Measurements from ENCODE around the gene BCL6B. TPM values are rescaled to one million over a fixed set of nuclear protein-coding genes. Genes with fewer than 3 reads are reported as not detected.

BCL6B gene
- total and polyA plus RNA-seq, 10 of the 15 experiments (the other 5 are each of a cell fraction or from before 2014, with no cell fraction given), result 0.06 to 0.85 (median 0.11) TPM; not detected in 1

DNA sequence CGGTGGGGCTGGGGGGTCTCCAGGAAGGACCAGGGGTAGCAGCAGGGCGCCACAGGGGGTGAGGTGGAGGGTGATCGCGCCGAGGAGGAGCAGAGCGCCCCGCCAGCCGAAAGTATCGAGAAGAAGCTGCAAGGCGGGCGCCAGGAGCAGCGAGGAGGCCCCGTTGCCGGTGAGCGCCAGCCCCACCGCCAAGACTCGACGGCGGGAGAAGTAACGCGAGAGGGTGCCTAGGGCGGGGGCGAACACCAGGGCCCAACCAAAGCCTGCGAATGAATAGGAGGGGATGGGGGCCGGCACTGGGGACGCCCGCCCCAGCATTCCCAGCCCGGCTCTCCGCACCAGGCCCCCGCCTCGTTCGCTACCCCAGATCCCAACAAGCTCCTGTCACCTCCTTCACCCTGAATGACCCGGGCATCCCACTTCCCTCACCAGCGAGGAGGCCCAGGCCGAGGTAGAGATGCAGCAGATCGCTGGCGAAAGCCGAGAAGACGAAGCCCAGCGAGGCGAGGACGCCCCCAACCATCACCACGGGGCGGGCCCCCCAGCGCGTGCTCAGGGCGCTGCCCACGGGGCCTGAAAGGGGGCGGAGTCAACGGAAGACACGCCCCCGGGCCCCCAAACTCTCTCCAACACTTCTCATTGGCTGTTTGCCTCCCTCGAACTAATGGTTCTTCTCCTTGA is 19.8 kb downstream of the BCL6B start:
- BruUV-seq (replicated peaks), result no TSS peak
- peak overlapping the region; percentile 82 for H3K4me2 ChIP-seq (ENCODE audit: control insufficient read depth, insufficient read depth)
- no peak overlapping the region for H3K27ac ChIP-seq (ENCODE audit: control insufficient read depth, insufficient read depth)
- FAIRE-seq (no peak), ATAC-seq (0 out of 3 replicates have a peak, but pooled peaks have one; percentile 7), DNase-seq (ENCODE audit: low read depth, low spot score) (no peak)
- RAD21 ChIA-PET (ENCODE audit: unreplicated experiment), result interaction anchor here (1.6 kb wide), 1 partner anchor 94 kb away, joined by 4 read pairs; no protein-coding TSS in a partner anchor
- H3K4me1 ChIP-seq (ENCODE audit: control insufficient read depth, insufficient read depth, low read length), result peaks cover 28% of the 10 kb centered on the region
- H3K9ac ChIP-seq (ENCODE audit: control insufficient read depth, insufficient read depth, low read length), result peak overlapping the region; percentile 58; the same call in 1 of the 2 replicates
- no peaks in the 10 kb centered on the region for H4K20me1 ChIP-seq (ENCODE audit: control insufficient read depth, insufficient read depth)
- H3K9me3 ChIP-seq (replicated peaks; ENCODE audit: control insufficient read depth, insufficient read depth, low read length), result no peaks in the 10 kb centered on the region
- H3K36me3 ChIP-seq (ENCODE audit: control insufficient read depth in 2 of 2, insufficient read depth in 2 of 2, low read length in 1 of 2), result no peaks in the 10 kb centered on the region; a peak in 1 of 4 replicates
- TF ChIP-seq POLR2AphosphoS2 (IDR thresholded peaks at IDR 0.05; ENCODE audit: low read depth, low read length) (0 out of 2 replicates have a peak, but pooled peaks have one; percentile 22), CHD1 (IDR thresholded peaks at IDR 0.05; ENCODE audit: low read depth, low read length) (no peak), BHLHE40 (IDR thresholded peaks at IDR 0.05; ENCODE audit: borderline replicate concordance in 1 of 2, low read depth in 2 of 2, low read length in 1 of 2) (peak in 1 of 2 experiments; percentile 47; a peak in 1 of 4 replicates), ETV6 (conservative IDR thresholded peaks at IDR 0.05 in 1 of 2, IDR thresholded peaks at IDR 0.05 in 1 of 2; ENCODE audit: borderline replicate concordance in 1 of 2, low read depth in 1 of 2) (no peak), EGR1 (IDR thresholded peaks at IDR 0.05; ENCODE audit: borderline replicate concordance in 1 of 2, low read depth in 2 of 2, low read length in 2 of 2) (peak in 1 of 2 experiments; percentile 23; a peak in 1 of 3 replicates), MTA2 (IDR thresholded peaks at IDR 0.05; ENCODE audit: low read depth) (no peak), CREM (IDR thresholded peaks at IDR 0.05; ENCODE audit: low read depth) (0 out of 2 replicates have a peak, but pooled peaks have one; percentile 5), POLR2A (IDR thresholded peaks at IDR 0.05; ENCODE audit: low read depth, low read length) (peak; percentile 59)
- no peaks in the 10 kb centered on the region for H3K79me2 ChIP-seq (ENCODE audit: control insufficient read depth, insufficient read depth, low read length)
- SMC1A ChIA-PET (ENCODE audit: uncharacterized antibody, unreplicated experiment), result no interaction called here
- POLR2A ChIA-PET, result interaction anchor here (0.5 kb wide), 1 partner anchor 23 kb away, joined by 4 read pairs; no protein-coding TSS in a partner anchor
- 11% methylated on average over 39 of the region's 53 CpGs for WGBS (ENCODE audit: insufficient coverage, insufficient replicate concordance, low lambda C conversion rate, missing lambda C conversion rate)
- in situ Hi-C loops (cut with MboI), result loop anchor here (5.0 to 25.0 kb wide), 2 partner anchors 255 to 520 kb away; partner anchors contain the start of genes SENP3 and TNFSF13
- peak overlapping the region; percentile 48 for H3K4me3 ChIP-seq
- H3K27me3 ChIP-seq (replicated peaks in 1 of 2; ENCODE audit: control insufficient read depth in 2 of 2, insufficient read depth in 2 of 2, low read length in 1 of 2), result peaks cover 0 to 2% of the 10 kb centered on the region in 2 experiments; a peak in 2 of 4 replicates
- peak overlapping the region; percentile 69 for H2AFZ ChIP-seq (ENCODE audit: control insufficient read depth, low read depth, low read length)
- intact Hi-C loops (cut with micrococcal nuclease; ENCODE audit: unreplicated experiment), result loop anchor here (10.0 kb wide), 1 partner anchor 392 kb away; the partner anchor contains the start of genes FGF11 and TMEM102
- CTCF ChIA-PET, result interaction anchor here (21.9 kb wide), 1 partner anchor 95 kb away, joined by 590 read pairs; no protein-coding TSS in a partner anchor

Data from GM12878 (cell line).